HG02884 (cell line): Measurements from ENCODE around the gene LIMCH1.

Source experiments
- ATAC-seq: cut with Tn5 transposase; IDR thresholded peaks from one replicate; pipeline ENCODE4 v1.9.1; 2021; ENCODE audit warnings: mild to moderate bottlenecking, moderate library complexity; ENCODE audit not compliant: unreplicated experiment

The LIMCH1 gene

GRCh38 chr4:41559940-41560516 lies 22.1 kb downstream of the LIMCH1 start:
- no peak for ATAC-seq

- no peak for ATAC-seq
Observed at GRCh38 chr4:41561244-41561643, 23.3 kb downstream of the LIMCH1 start.

GRCh38 chr4:41567186-41567585 lies 29.2 kb downstream of the LIMCH1 start:
- ATAC-seq, result no peak

GRCh38 chr4:41568363-41568762 lies 30.4 kb downstream of the LIMCH1 start:
- ATAC-seq, result no peak

GRCh38 chr4:41569961-41570360 lies 32.0 kb downstream of the LIMCH1 start:
- no peak for ATAC-seq

- ATAC-seq, result no peak
Observed at GRCh38 chr4:41571422-41571821, 33.5 kb downstream of the LIMCH1 start.

GRCh38 chr4:41572516-41572915 lies 34.6 kb downstream of the LIMCH1 start:
- ATAC-seq, result no peak

GRCh38 chr4:41572956-41573355 lies 35.0 kb downstream of the LIMCH1 start:
- ATAC-seq, result no peak

- no peak for ATAC-seq
Observed at GRCh38 chr4:41573502-41574001, 35.6 kb downstream of the LIMCH1 start.

GRCh38 chr4:41575207-41575606 lies 37.2 kb downstream of the LIMCH1 start:
- no peak for ATAC-seq

GRCh38 chr4:41575665-41576064 lies 37.7 kb downstream of the LIMCH1 start:
- ATAC-seq, result no peak

- ATAC-seq, result no peak
Observed at GRCh38 chr4:41579043-41579442, 41.1 kb downstream of the LIMCH1 start.

GRCh38 chr4:41579526-41579925 lies 41.6 kb downstream of the LIMCH1 start:
- ATAC-seq, result no peak

GRCh38 chr4:41580007-41580406 lies 42.0 kb downstream of the LIMCH1 start:
- ATAC-seq, result no peak

- no peak for ATAC-seq
Observed at GRCh38 chr4:41586675-41587225, 48.8 kb downstream of the LIMCH1 start.

- ATAC-seq, result no peak
Observed at GRCh38 chr4:41587286-41587685, 49.3 kb downstream of the LIMCH1 start.

- no peak for ATAC-seq
Observed at GRCh38 chr4:41590591-41590990, 52.6 kb downstream of the LIMCH1 start.

- ATAC-seq, result no peak
Observed at GRCh38 chr4:41594432-41594831, 56.5 kb downstream of the LIMCH1 start.

GRCh38 chr4:41597494-41597893 lies 59.5 kb downstream of the LIMCH1 start:
- ATAC-seq, result no peak

GRCh38 chr4:41598580-41598979 lies 60.6 kb downstream of the LIMCH1 start:
- no peak for ATAC-seq

- ATAC-seq, result no peak
Observed at GRCh38 chr4:41599192-41599786, 61.3 kb downstream of the LIMCH1 start.

- ATAC-seq, result no peak
Observed at GRCh38 chr4:41600243-41600912, 62.4 kb downstream of the LIMCH1 start.
